Midbrain (tissue), 1 donor: ENCODE data around the gene UBE2G2.

Source experiments
- DNase-seq: peaks from one replicate; lab custom pipeline; 2025; lab: John Stamatoyannopoulos, UW

The UBE2G2 gene

DNA sequence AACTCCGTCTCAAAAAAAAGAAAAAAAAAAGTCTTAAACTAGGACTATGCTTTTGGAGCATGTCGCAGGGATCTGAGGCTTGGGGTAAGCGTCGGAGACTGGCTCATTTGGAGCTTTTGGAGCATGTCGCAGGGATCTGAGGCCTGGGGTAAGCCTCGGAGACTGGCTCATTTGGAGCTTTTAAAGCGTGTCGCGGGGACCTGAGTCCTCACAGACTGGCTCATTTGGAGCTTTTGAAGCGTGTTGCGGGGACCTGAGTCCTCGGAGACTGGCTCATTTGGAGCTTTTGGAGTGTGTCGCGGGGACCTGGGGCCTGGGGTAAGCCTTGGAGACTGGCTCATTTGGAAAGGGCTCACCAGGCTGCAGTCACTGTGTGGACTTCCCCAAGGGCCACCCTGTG is 76.7 kb downstream of the UBE2G2 start:
- no peak for DNase-seq

DNA sequence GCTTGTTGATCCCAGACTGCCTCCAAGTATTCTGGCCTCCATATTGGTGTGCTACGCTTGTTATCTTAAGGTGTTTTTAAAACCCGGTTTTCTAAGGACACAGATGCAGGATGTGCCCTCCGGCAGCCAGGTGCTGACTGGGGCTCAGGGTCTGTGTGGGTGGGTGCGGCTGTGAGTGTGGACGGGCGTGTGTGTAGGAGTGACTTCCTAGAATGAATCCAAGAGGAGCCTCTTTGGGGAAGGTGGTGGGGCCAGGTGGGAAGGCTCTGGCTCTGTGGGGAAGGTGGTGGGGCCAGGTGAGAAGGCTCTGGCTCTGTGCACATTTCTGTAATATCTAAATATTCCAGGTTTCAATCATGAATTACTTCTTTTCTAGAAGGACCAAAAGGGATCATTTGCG is 77.4 kb downstream of the UBE2G2 start:
- no peak for DNase-seq

DNA sequence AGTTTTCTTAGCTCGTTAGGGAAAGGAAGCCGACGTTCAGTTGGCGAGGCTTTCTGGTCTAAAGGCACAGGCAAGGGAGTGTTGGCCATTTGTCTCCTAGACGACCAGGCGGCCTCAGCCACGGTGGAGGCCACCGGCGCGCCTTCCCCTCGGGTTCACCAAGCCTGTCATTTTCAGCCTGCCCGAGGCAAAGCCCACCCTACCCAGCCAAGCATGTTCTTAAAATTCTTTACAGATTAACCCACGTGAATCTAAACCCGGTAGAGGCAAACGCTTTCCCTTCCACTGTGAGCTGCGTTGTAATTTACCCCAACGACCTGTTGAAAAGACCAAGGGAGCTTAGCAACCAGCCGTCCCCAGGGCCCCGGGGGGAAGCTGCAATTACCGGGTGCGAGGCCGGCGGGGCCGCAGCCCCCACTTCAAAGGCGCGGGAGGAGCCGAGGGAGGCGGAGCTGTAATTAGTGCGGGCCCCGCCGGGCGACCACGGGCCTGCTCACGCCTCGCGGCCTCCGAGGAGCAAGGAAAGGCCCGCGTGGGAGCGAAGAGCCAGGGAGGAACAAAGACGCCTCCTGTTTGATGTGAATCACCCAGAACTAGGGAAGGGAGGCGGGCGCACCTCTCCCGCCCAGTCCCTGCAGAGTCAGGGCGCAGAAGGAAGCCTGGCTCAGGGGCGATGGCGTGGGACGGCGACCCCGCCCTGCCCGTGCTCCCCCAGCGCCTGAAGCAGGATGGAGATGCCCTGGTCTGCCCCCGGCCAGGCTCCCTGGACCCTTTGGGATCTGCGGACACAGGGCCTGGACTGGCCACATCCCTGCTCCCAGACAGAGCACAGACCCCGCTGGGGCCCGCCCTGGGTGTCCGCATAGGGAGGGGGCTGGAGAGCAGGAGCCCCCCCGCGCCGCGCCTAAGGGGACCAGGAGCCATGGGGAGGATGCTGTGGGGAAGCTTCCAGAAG is 78.2 kb downstream of the UBE2G2 start:
- DNase-seq: no peak

DNA sequence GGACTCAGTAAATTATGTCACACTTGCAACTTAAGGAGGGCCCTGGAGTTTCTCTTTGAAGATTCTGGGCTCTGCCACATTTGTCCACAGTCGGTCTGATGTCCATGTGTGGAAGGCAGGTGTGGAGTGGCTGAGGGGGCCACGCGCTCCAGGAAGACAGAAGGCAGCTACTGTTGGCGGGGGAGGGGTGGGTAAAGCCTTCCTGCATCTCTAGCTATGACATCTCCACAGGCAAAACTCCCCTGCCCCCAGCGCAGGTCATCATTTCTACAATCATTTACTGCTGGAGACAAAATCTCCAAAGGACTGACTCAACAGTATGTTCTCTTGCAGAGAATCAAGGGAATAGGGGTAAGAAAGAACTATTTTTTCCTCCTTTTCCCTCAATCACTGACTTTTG is 78.9 kb downstream of the UBE2G2 start:
- no peak for DNase-seq

DNA sequence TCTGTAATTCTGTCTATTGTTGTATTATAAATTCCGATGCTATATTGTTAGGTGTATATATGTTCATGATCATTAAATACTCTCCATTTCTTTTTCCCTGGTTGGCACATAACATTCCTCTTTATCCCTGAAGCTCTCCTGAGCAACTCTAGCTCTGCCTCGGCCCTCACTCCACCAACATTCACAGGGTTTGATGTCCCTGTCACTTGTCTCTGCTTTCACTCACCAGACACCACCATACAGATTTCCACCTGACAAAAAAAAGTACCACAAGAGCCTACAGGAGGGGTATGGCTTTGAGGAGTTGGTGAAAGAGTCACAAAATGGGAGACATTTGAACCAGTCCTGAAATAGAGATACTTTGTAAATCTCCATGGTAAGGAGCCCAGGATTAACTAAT is 81.5 kb downstream of the UBE2G2 start:
- no peak for DNase-seq
